NCI-H69 (cell line): ENCODE data around the gene TRHDE.
A peak's percentile ranks its signal among the peaks of the same experiment; 100 is the strongest.
"Not testable (repeated sequence)": the region's sequence is repeated elsewhere in the genome, so short reads cannot be mapped to it uniquely, and the experiment has no call there.

Experiments used
- DNase-seq: peaks from one replicate; lab custom pipeline; 2025; lab: John Stamatoyannopoulos, UW

TRHDE gene

DNA sequence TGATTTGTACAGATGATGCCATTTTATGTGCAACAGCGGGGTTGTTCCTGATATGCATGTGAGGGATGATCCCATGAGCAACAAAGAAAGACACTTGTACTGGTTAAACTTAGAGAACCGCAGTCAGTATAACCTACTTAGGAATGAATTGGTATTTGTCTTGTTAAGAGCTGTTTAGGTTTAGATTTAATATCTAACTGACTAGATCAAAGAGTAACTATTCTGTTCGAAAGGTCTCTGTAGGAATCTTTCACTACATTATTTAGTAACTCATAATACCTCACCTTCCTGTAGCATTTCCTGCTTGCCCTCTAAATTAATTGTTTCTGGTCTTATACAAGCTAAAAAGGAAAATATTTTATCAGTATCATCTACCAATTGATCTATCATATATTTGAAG lies 350.4 kb downstream of the TRHDE start:
- no peak for DNase-seq

DNA sequence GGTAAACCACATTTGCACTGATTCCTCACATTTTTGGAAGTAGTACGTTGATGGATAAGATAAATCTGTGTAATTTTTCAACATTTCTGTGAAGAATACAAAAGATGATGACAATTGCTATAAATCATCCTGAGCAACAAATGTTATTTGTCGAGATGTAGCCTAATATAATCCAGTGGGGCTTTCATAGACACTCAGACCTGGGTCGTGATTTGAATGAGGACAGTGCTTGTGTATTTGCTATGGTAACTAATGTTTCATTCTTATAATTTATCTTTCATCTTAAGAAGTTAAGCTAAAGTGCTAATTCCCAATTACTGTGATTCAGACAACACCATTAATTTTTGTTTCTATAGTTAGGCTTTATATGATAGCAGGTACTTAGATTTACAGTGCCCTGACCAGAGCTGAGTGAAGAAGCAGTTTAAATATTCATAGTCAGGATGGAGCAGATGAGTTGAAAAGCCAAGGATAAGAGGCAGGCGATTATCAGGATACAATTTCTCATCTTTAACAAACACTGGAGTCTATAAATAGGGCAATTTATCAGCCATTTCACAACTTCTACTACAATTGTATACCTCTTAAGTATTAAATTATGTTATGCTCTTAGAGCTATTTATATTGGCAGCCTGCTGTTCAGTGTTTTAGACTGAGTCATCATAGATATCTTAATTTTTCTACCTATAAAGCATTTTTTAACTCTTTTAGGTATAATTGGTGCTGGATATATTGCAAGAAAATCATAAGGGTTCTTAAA lies 359.9 kb downstream of the TRHDE start:
- no peak for DNase-seq

DNA sequence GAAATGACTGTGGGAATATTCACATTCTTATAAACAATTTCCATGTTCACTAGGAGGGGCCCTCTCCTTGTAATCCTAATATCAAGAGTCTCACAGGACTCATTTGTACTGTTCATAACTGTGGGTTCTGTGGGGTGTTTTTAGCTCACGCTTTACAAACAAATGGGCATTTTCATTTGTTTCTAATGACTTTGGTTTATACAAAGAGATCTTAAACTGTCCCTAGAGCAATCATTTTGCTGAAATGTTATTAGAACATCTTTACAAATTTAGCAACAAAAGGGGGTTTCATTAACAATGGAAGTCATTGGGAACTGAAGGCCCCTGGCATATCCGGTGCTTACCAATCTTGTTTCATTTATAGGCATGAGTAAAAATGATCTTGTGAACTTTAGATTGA lies 370.5 kb downstream of the TRHDE start:
- no peak for DNase-seq

DNA sequence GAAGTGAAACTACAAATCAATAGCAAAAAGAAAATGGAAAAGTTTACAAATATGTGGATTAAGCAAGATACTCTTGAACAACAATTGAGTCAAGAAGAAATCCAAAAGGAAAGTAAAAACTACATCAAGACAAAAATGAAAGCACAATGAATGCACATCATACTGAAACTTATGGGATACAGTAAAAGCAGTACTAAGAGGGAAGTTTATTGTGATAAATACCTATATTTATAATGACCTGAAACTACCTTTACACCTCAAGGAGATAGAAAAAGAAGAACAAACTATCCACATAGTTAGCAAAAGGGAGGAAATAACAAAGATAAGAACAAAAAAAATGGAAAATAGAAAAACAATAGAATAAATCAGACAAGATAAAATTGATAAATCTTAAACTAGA lies 375.0 kb downstream of the TRHDE start:
- no peak for DNase-seq

DNA sequence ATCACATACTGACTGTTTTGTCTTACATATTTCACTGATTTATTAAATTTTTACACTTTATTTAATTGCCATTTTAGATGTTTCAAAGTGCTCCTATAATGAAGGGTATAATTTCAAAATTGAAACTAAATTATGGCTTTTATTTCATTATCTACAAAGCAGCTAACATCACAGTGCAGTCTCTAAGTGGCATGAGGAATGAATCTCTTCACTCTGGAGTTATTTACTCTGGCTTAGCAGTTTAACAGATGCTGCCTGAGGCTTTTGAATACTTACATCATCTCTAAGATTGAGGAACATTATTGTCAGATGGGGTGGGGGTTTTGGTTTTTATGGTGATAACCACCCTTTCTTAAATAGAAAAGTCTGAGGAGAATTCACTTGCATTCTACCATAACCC lies 386.4 kb downstream of the TRHDE start:
- DNase-seq: peak; percentile 32

DNA sequence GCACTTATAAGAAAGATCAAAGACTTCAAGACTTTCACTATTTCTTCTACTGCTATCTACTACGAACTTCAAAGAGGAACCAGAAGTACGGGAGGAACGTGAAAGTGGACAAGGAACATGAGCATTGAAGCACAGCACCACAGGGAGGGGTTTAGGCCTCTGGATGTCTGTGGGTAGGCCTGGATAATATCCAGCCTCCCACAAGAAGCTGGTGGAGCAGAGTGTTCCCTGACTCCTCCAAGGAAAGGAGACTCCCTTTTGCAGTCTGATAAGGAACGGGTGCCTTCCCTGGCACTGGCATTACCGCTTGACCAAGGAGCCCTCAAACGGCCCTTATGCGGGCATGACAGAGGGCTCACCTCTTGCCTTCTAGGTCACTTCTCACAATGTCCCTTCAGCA lies 388.0 kb downstream of the TRHDE start:
- not testable (repeated sequence) for DNase-seq

DNA sequence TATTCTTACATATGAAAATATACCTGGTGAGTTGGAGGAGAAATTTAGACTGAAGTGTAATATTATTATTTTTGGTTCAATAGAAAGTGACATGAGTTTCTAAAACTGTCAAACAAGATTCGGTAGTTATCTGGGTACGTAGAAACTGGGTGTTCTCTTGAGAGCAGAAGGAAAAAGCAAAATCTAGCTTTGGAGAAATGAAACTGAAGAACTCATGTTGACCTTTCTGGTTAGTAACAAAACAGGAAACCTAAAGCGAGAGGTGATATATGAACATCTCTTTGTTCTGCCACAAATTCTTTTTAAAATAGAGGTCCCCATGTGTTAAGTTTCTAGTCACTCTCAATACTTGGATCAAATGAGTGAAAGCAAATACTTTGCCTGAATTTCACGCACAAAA lies 401.7 kb downstream of the TRHDE start:
- no peak for DNase-seq

DNA sequence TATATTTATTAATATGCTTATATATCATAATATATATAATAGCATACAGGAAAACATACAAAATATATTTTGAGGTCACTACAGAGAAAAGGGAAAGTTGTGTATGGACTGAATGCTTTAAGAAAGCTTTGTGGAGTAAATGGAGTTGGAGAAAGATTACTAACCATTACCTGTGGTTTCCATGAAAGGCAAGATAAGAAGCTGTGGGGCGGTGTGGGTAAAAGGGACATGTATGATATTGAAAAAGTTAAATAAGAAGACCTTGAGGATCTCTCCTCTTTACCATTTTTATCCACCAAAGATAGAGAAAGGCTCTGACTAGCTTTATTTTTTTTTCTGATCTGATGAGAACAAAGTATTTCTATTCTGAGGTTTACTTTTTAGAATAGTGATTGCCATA lies 404.4 kb downstream of the TRHDE start:
- DNase-seq: no peak

DNA sequence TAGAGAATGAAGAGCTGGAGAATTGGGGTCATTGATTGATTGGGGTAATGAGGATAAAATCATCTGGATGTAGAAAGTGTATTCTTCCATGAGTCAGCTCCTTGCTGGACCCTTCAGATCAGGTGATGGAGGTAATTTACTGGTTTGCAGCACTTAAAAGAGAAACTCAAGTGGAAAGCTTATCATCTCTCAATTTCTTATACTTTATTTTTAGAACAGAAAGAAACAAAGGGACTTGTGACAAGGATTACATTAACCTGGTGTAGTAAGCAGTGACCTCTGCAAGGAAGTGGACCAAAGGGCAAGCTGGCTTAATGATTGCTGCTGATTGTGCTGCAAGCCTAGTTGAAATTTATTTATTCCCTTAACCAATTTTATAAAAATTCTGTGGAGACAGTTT lies 405.0 kb downstream of the TRHDE start:
- no peak for DNase-seq

DNA sequence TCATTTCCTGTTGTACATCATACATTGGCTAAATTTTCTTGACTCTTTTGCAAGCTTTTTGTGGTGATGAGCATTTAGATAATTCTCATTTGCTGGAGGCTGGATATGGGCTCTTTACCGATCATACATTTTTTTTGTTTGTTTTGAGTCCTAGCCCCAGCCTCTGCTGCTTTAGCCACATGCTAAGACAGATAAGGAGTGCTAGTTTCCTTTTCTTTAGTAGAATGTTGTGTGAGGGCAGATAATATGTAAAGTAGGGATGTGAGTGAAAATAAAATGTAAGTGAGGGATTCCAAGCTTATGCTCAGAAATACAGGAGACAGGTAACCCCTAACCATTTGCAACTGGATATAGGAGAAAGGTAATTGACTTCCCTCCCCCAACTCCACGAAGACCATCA lies 405.7 kb downstream of the TRHDE start:
- no peak for DNase-seq

DNA sequence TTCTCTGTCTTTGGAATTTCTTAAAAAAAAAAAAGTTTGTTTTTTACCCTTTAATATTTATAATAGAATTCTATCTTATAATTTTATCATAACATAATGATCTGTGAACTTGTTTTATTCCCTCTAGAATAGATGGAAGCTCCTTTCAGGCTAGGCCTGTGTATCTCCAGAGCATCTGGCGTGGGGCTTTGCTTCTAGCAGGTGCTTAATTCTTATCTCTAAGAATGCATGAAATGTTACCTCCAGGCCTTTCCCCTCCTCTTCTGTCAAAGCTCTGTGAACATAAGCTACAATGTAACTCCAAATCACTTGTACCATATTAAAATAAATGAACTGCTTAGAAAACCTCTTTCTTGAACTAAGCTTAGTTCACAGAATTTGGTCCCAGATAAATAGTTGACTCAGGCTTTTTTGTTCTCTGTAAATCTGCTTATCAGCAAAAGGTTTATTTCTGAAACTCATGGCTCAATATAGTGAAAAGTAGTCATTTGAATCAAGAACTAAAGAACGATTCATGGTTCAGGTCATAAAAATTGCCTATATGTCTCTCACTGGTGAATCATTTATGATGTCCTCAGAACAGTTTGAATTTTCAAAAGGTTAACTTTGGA lies 407.1 kb downstream of the TRHDE start:
- no peak for DNase-seq

DNA sequence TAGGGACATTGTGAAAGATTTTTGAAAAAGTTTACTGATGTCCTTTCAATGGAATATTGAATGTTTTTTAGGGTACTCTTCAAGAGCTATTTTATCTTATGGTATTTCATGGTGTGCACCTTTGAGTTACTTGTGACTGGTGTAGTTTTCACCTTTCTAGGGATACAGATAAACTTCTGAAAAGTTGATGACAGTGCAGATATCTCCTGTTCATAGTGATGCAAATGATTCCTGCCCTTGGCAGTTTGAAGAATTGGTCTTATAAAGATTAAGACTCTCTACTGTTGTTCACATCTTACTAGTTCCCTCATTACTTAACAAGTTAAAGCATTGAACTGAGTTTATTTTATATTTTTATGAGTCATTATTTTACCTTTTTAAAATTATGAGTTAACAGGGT lies 408.9 kb downstream of the TRHDE start:
- DNase-seq: no peak

DNA sequence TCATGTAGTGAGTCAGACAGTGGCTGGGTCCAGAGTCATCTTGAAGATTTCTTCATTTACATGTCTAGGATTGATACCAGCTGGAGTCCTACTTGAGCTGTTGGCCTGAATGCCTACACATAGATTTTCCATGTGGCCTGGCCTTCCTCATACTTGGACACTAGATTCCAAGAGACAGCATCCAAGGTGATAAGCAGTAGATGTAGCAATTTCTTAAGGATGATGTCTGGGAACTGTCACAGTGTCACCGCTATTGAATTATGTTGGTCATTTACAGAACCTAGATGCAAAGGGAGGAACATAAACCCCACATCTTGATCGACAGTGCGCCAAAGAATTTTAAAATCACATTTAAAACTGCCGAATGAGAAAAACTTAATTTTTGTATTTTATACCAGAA lies 412.3 kb downstream of the TRHDE start:
- DNase-seq: no peak

DNA sequence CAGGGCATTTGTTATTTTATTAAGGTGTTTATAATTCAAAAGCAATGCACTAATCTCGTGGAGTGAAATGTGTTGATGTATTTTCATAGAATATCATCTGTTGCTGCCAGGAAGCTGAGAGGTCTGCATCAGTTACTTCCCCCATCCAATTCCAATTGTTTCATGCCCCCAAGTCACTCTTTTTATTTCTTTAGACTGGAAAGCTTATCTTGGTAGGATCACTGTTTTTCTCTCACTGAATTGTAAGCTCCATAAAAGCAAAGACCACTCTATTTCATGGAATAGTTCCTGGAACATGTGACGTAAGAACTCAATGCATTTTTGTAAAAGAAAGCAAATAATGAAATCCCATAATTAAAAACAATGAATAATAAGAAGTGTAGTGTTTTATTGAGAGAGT lies 420.2 kb downstream of the TRHDE start:
- DNase-seq: no peak

DNA sequence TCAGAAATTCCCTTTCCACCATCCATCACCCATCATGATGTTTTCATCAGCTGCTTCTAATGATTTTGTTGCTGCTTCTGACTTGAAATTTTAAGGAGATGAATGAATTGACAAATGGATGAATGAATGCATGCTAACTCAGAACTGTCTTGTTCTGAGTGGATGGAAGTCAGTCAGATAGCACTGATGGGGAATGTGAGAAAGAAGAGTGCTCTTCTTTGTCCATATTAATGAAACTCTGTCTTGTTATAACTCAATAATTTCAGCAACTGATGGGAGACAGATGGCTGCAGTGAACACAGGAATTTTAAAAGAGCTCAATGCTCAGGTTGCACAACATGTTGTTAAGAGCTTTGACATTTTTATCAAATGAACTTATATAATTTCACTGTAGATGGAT lies 422.0 kb downstream of the TRHDE start:
- no peak for DNase-seq

DNA sequence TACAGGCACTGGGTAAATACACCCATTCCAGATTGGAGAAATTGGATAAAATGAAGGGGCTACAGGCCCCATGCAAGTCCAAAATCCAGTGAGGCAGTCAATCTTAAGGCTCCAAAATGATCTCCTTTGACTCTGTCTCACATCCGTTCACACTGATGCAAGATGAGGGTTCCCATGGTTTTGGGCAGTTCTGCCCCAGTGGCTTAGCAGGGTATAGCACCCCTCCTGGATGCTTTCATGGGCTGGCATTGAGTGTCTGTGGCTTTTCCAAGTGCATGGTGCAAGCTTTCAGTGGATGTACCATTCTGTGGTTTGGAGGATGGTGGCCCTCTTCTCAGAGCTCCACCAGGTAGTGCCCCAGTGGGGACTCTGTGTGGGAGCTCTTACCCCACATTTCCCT lies 427.2 kb downstream of the TRHDE start:
- DNase-seq: no peak

DNA sequence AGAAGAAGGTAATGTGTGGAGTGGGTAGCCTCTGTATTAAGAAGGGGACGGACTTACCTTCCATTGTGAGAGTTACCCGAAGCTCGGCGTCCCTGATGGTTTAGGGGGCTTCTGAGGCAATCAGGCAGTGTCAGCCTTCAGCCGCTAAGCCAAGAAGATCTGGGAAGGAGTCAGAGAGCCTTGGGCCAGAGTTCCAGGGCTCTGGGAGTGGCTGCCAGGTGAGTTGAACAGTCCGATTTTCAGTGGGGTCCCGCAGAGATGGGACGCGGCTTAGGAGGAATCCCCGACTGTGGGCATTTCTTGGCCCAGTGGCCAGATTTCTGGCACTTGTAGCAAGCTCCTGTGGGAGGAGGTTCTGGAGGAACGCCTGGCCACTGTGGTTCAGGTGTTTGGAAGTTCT lies 439.9 kb downstream of the TRHDE start:
- DNase-seq: not testable (repeated sequence)

DNA sequence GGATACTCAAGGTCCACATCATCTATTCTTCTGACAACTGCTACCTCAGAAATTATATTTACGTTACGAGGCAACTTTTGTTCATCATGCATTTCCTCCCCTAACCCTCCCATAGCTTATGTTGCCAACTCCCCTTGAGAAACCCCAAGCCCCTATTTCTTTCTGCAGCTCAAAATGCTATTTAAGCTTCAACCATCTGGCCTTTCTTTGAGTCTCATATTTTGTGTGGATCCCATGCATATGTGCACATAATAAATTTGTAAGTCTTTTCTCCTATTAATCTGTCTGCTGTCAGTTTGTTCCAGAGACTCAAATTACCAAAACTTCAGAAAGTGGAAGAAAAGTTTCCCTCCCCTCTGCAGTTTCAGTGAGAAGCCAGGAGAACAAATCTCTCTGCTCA lies 444.1 kb downstream of the TRHDE start:
- no peak for DNase-seq

DNA sequence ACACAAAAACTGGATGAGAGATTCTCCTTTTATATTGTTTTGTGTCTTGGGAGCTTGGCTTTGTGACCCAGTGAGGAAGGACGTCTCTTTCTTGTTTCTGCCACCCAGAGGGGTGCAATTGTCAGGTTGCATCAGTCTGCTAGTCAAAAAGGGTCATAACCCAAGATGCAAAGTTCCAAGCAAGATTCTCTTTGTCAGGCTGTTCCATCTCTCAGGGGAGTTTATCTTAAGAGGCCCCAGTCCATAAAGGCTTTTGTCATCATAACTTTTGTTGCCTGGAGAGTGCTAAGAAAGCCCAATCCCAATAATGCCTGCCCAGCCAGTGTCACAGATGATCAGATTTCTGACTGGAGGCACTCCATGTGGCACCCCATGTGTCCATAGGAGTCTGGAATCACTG lies 444.9 kb downstream of the TRHDE start:
- DNase-seq: no peak
